ENCODE results near the gene AP2B1.

AP2B1 gene

GRCh38 chr17:35577830-35578196, 9.3 kb upstream of the AP2B1 start:
- Histone ChIP-seq H3K9me3 (ENCODE audit: control insufficient read depth in 1 of 2, low read length in 2 of 2) (no peaks in the 10 kb centered on the region), H3K4me1 (ENCODE audit: control insufficient read depth in 1 of 2, insufficient read depth in 2 of 2, low read length in 2 of 2) (peaks cover 11 to 17% of the 10 kb centered on the region in 2 donors), H3K36me3 (ENCODE audit: control insufficient read depth in 1 of 2, insufficient read depth in 2 of 2, low read length in 2 of 2) (peaks cover 11 to 23% of the 10 kb centered on the region in 2 donors), H3K4me3 (ENCODE audit: low read depth in 1 of 2, low read length in 2 of 2) (peak overlapping the region; percentile 72 to 86), H3K27me3 (ENCODE audit: low read depth, low read length) (no peaks in the 10 kb centered on the region), H3K27ac (ENCODE audit: low read length) (peak overlapping the region; percentile 93)

- Histone ChIP-seq H3K36me3 (ENCODE audit: control insufficient read depth in 1 of 2, insufficient read depth in 2 of 2, low read length in 2 of 2) (peaks cover 11 to 21% of the 10 kb centered on the region in 2 donors), H3K4me1 (ENCODE audit: control insufficient read depth in 1 of 2, insufficient read depth in 2 of 2, low read length in 2 of 2) (peaks cover 11 to 17% of the 10 kb centered on the region in 2 donors), H3K27me3 (ENCODE audit: low read depth, low read length) (no peaks in the 10 kb centered on the region), H3K4me3 (ENCODE audit: low read depth in 1 of 2, low read length in 2 of 2) (peak within 1 kb of the TSS; percentile 72 to 86), H3K9me3 (ENCODE audit: control insufficient read depth in 1 of 2, low read length in 2 of 2) (no peaks in the 10 kb centered on the region), H3K27ac (ENCODE audit: low read length) (peak within 1 kb of the TSS; percentile 93)
These were observed 8.8 kb upstream of the AP2B1 start, which contains the start of gene PEX12 for GRCh38 chr17:35578197-35578928. TSS of gene PEX12 (minus strand) at chr17:35578571. CDS start at chr17:35578021, 550 bp downstream.

- Histone ChIP-seq H3K27ac (ENCODE audit: low read length) (peak overlapping the region; percentile 93), H3K27me3 (ENCODE audit: low read depth, low read length) (no peaks in the 10 kb centered on the region), H3K36me3 (ENCODE audit: control insufficient read depth in 1 of 2, insufficient read depth in 2 of 2, low read length in 2 of 2) (peaks cover 11 to 15% of the 10 kb centered on the region in 2 donors)
These were observed 8.1 kb upstream of the AP2B1 start for GRCh38 chr17:35578929-35579432.

GRCh38 chr17:35584061-35584460, 3.1 kb upstream of the AP2B1 start:
- no peaks in the 10 kb centered on the region for H3K9me3 ChIP-seq (ENCODE audit: control insufficient read depth in 1 of 2, low read length in 2 of 2)
- no peaks in the 10 kb centered on the region for H3K36me3 ChIP-seq (ENCODE audit: control insufficient read depth in 1 of 2, insufficient read depth in 2 of 2, low read length in 2 of 2)
- no peaks in the 10 kb centered on the region for H3K27me3 ChIP-seq (ENCODE audit: low read depth, low read length)
- no peak overlapping the region for H3K4me3 ChIP-seq (ENCODE audit: low read depth in 1 of 2, low read length in 2 of 2)
- peaks cover 13 to 14% of the 10 kb centered on the region in 2 donors for H3K4me1 ChIP-seq (ENCODE audit: control insufficient read depth in 1 of 2, insufficient read depth in 2 of 2, low read length in 2 of 2)
- no peak overlapping the region for H3K27ac ChIP-seq (ENCODE audit: low read length)

More at GRCh38 chr17:35578929-35579432, 8.1 kb upstream of the AP2B1 start:
- Histone ChIP-seq H3K4me3 (ENCODE audit: low read depth in 1 of 2, low read length in 2 of 2) (peak overlapping the region; percentile 72 to 86), H3K4me1 (ENCODE audit: control insufficient read depth in 1 of 2, insufficient read depth in 2 of 2, low read length in 2 of 2) (peaks cover 11 to 17% of the 10 kb centered on the region in 2 donors), H3K9me3 (ENCODE audit: control insufficient read depth in 1 of 2, low read length in 2 of 2) (no peaks in the 10 kb centered on the region)

- Histone ChIP-seq H3K27ac (ENCODE audit: low read length) (peak overlapping the region; percentile 99), H3K36me3 (ENCODE audit: control insufficient read depth in 1 of 2, insufficient read depth in 2 of 2, low read length in 2 of 2) (no peaks in the 10 kb centered on the region), H3K27me3 (ENCODE audit: low read depth, low read length) (no peaks in the 10 kb centered on the region), H3K9me3 (ENCODE audit: control insufficient read depth in 1 of 2, low read length in 2 of 2) (no peaks in the 10 kb centered on the region), H3K4me1 (ENCODE audit: control insufficient read depth in 1 of 2, insufficient read depth in 2 of 2, low read length in 2 of 2) (peaks cover 16 to 22% of the 10 kb centered on the region in 2 donors), H3K4me3 (ENCODE audit: low read depth in 1 of 2, low read length in 2 of 2) (peak overlapping the region; percentile 91 to 99)
These were observed 501 bp upstream of the AP2B1 start for GRCh38 chr17:35586569-35587073.

- Histone ChIP-seq H3K9me3 (ENCODE audit: control insufficient read depth in 1 of 2, low read length in 2 of 2) (no peaks in the 10 kb centered on the region), H3K36me3 (ENCODE audit: control insufficient read depth in 1 of 2, insufficient read depth in 2 of 2, low read length in 2 of 2) (no peaks in the 10 kb centered on the region), H3K27me3 (ENCODE audit: low read depth, low read length) (no peaks in the 10 kb centered on the region), H3K4me1 (ENCODE audit: control insufficient read depth in 1 of 2, insufficient read depth in 2 of 2, low read length in 2 of 2) (peaks cover 16 to 23% of the 10 kb centered on the region in 2 donors), H3K27ac (ENCODE audit: low read length) (peak overlapping the region; percentile 99), H3K4me3 (ENCODE audit: low read depth in 1 of 2, low read length in 2 of 2) (peak overlapping the region; percentile 91 to 99)
These were observed 1.2 kb downstream of the AP2B1 start for GRCh38 chr17:35588196-35588920.

GRCh38 chr17:35596072-35596471, 8.9 kb downstream of the AP2B1 start:
- Histone ChIP-seq H3K4me3 (ENCODE audit: low read depth in 1 of 2, low read length in 2 of 2) (no peak overlapping the region), H3K27me3 (ENCODE audit: low read depth, low read length) (no peaks in the 10 kb centered on the region), H3K36me3 (ENCODE audit: control insufficient read depth in 1 of 2, insufficient read depth in 2 of 2, low read length in 2 of 2) (peaks cover 33 to 39% of the 10 kb centered on the region in 2 donors), H3K4me1 (ENCODE audit: control insufficient read depth in 1 of 2, insufficient read depth in 2 of 2, low read length in 2 of 2) (peaks cover 0 to 6% of the 10 kb centered on the region in 2 donors), H3K9me3 (ENCODE audit: control insufficient read depth in 1 of 2, low read length in 2 of 2) (no peaks in the 10 kb centered on the region), H3K27ac (ENCODE audit: low read length) (no peak overlapping the region)

GRCh38 chr17:35596530-35597233, 9.6 kb downstream of the AP2B1 start:
- Histone ChIP-seq H3K36me3 (ENCODE audit: control insufficient read depth in 1 of 2, insufficient read depth in 2 of 2, low read length in 2 of 2) (peaks cover 33 to 45% of the 10 kb centered on the region in 2 donors), H3K9me3 (ENCODE audit: control insufficient read depth in 1 of 2, low read length in 2 of 2) (no peaks in the 10 kb centered on the region), H3K4me1 (ENCODE audit: control insufficient read depth in 1 of 2, insufficient read depth in 2 of 2, low read length in 2 of 2) (peaks cover 0 to under 1% of the 10 kb centered on the region in 2 donors), H3K27ac (ENCODE audit: low read length) (no peak overlapping the region), H3K27me3 (ENCODE audit: low read depth, low read length) (no peaks in the 10 kb centered on the region), H3K4me3 (ENCODE audit: low read depth in 1 of 2, low read length in 2 of 2) (no peak overlapping the region)

- H3K4me3 ChIP-seq (ENCODE audit: low read depth in 1 of 2, low read length in 2 of 2): no peak overlapping the region
- H3K4me1 ChIP-seq (ENCODE audit: control insufficient read depth in 1 of 2, insufficient read depth in 2 of 2, low read length in 2 of 2): no peaks in the 10 kb centered on the region
- peaks cover 34 to 49% of the 10 kb centered on the region in 2 donors for H3K36me3 ChIP-seq (ENCODE audit: control insufficient read depth in 1 of 2, insufficient read depth in 2 of 2, low read length in 2 of 2)
- no peaks in the 10 kb centered on the region for H3K9me3 ChIP-seq (ENCODE audit: control insufficient read depth in 1 of 2, low read length in 2 of 2)
- H3K27me3 ChIP-seq (ENCODE audit: low read depth, low read length): no peaks in the 10 kb centered on the region
- H3K27ac ChIP-seq (ENCODE audit: low read length): no peak overlapping the region
These were observed 10.5 kb downstream of the AP2B1 start for GRCh38 chr17:35597604-35598003.

- H3K36me3 ChIP-seq (ENCODE audit: control insufficient read depth in 1 of 2, insufficient read depth in 2 of 2, low read length in 2 of 2): peaks cover 32 to 52% of the 10 kb centered on the region in 2 donors
These were observed 16.6 kb downstream of the AP2B1 start for GRCh38 chr17:35603674-35604073.

GRCh38 chr17:35605678-35606077, 18.6 kb downstream of the AP2B1 start:
- Histone ChIP-seq H3K36me3 (ENCODE audit: control insufficient read depth in 1 of 2, insufficient read depth in 2 of 2, low read length in 2 of 2) (peaks cover 26 to 52% of the 10 kb centered on the region in 2 donors), H3K9me3 (ENCODE audit: control insufficient read depth in 1 of 2, low read length in 2 of 2) (no peaks in the 10 kb centered on the region), H3K27me3 (ENCODE audit: low read depth, low read length) (no peaks in the 10 kb centered on the region), H3K4me1 (ENCODE audit: control insufficient read depth in 1 of 2, insufficient read depth in 2 of 2, low read length in 2 of 2) (no peaks in the 10 kb centered on the region), H3K27ac (ENCODE audit: low read length) (no peak overlapping the region), H3K4me3 (ENCODE audit: low read depth in 1 of 2, low read length in 2 of 2) (no peak overlapping the region)

More at GRCh38 chr17:35603674-35604073, 16.6 kb downstream of the AP2B1 start:
- Histone ChIP-seq H3K27me3 (ENCODE audit: low read depth, low read length) (no peaks in the 10 kb centered on the region), H3K4me3 (ENCODE audit: low read depth in 1 of 2, low read length in 2 of 2) (no peak overlapping the region), H3K4me1 (ENCODE audit: control insufficient read depth in 1 of 2, insufficient read depth in 2 of 2, low read length in 2 of 2) (no peaks in the 10 kb centered on the region), H3K9me3 (ENCODE audit: control insufficient read depth in 1 of 2, low read length in 2 of 2) (no peaks in the 10 kb centered on the region), H3K27ac (ENCODE audit: low read length) (no peak overlapping the region)

Data from muscle layer of duodenum (tissue), 2 donors.